HG02938 (cell line): ENCODE results near the gene CASTOR2.
"Not testable (repeated sequence)": the region's sequence is repeated elsewhere in the genome, so short reads cannot be mapped to it uniquely, and the experiment has no call there.

Experiments used
- ATAC-seq: cut with Tn5 transposase; IDR thresholded peaks from one replicate; pipeline ENCODE4 v1.9.1; 2021; ENCODE audit warnings: mild to moderate bottlenecking, moderate library complexity; ENCODE audit not compliant: unreplicated experiment

CASTOR2 gene

GRCh38 chr7:75050501-75050900, 86.0 kb downstream of the CASTOR2 start:
- no peak for ATAC-seq

- no peak for ATAC-seq
Measured at GRCh38 chr7:75054744-75055143, 90.2 kb downstream of the CASTOR2 start.

GRCh38 chr7:75055155-75055554, 90.7 kb downstream of the CASTOR2 start:
- ATAC-seq, result no peak

- ATAC-seq, result no peak
Measured at GRCh38 chr7:75055830-75056772, 91.6 kb downstream of the CASTOR2 start.

GRCh38 chr7:75058406-75058805, 93.9 kb downstream of the CASTOR2 start:
- ATAC-seq, result no peak

- no peak for ATAC-seq
Measured at GRCh38 chr7:75064291-75064690, 99.8 kb downstream of the CASTOR2 start.

GRCh38 chr7:75064801-75065200, 100.3 kb downstream of the CASTOR2 start:
- no peak for ATAC-seq

GRCh38 chr7:75066521-75066920, 102.0 kb downstream of the CASTOR2 start:
- ATAC-seq, result no peak

GRCh38 chr7:75072981-75073283, 108.4 kb downstream of the CASTOR2 start:
- ATAC-seq, result no peak

GRCh38 chr7:75074262-75074641, 109.7 kb downstream of the CASTOR2 start:
- not testable (repeated sequence) for ATAC-seq
